Diencephalon (tissue), 1 donor: ENCODE measurements around the gene MID2. TPM values are rescaled to one million over a fixed set of nuclear protein-coding genes. Genes with fewer than 3 reads are reported as not detected.

Experiments
- small RNA-seq: library from RNA; depleted of rRNA; stranded (forward); fragments of <200 nt; gene quantifications from one replicate; pipeline ENCODE3, GENCODE V24; 2014
- total RNA-seq: library from RNA; depleted of rRNA; stranded (reverse); fragments of >200 nt; gene quantifications from one replicate; pipeline ENCODE4 v1.2.3, GENCODE V29; 2014

The MID2 gene, protein sequence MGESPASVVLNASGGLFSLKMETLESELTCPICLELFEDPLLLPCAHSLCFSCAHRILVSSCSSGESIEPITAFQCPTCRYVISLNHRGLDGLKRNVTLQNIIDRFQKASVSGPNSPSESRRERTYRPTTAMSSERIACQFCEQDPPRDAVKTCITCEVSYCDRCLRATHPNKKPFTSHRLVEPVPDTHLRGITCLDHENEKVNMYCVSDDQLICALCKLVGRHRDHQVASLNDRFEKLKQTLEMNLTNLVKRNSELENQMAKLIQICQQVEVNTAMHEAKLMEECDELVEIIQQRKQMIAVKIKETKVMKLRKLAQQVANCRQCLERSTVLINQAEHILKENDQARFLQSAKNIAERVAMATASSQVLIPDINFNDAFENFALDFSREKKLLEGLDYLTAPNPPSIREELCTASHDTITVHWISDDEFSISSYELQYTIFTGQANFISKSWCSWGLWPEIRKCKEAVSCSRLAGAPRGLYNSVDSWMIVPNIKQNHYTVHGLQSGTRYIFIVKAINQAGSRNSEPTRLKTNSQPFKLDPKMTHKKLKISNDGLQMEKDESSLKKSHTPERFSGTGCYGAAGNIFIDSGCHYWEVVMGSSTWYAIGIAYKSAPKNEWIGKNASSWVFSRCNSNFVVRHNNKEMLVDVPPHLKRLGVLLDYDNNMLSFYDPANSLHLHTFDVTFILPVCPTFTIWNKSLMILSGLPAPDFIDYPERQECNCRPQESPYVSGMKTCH
- total RNA-seq: 45.0 TPM

DNA sequence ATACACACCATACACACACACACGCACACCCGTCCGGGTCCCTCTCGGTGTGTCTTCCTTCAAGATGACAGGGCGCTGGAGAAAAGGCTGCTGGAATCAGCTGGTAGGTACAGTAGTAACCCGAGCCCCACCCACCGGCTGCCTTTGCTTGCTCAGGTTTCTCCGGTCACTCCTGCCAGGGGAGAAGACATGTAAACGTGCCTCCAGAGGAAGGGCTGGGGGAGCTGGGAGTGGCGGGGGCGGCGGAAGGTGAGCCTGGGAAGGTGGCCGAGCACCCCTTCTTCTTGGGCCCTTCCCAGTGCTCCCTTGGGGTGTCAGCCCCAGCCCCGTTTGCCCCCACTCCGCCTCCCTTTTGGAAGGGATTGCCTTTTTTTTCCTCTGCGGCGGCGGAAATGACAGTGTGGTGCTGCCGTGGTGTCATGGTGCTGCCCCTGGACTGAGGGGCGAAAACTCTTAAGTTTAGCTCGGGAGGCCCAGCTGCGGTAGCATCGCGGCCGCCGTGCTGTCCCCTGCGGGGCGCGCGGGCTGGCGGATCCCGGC is at the start of gene MID2:
TSS of gene MID2 (plus strand) at position 169 of the 540 bp plus-strand sequence. CDS start 561 bp downstream, outside the sequence.

DNA sequence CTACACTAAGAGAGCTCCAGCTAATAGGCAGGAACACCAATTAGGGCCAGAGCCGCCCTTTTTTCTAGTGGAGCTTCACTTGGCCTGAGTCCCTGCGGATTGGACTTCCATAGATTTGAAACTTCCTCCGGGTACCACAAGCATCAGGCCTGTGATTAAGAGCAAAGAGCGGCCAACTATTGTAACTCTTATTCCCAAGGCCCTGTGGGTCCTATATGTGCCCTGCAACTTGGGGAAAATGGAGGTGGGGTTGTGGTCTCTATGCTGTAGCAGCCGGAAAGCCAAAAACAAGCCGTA is 48.2 kb upstream of the MID2 start, which contains the start of gene NCBP2L:
TSS of gene NCBP2L (plus strand) at position 198 of the 297 bp plus-strand sequence. CDS start 16,488 bp downstream, outside the sequence.

Small RNA genes lying within 50 kb of the gene (small RNA-seq; reads per million reads assigned to genes)
- not detected for gene RF00019

Other genes starting within 250 kb of the MID2 start
- 39.7 TPM for gene PRPS1, start 197.4 kb upstream of the MID2 start, total RNA-seq
- gene TSC22D3, start 50.1 kb upstream of the MID2 start, total RNA-seq: 70.4 TPM
- gene NCBP2L, start 48.1 kb upstream of the MID2 start, total RNA-seq: not detected
- not detected for gene TEX13B, start 156.5 kb downstream of the MID2 start, total RNA-seq
- 2.3 TPM for gene VSIG1, start 219.2 kb downstream of the MID2 start, total RNA-seq